Ishikawa (cell line): ENCODE data around the gene TGM5.

ENCODE experiments used
- CEBPB ChIP-seq: IDR thresholded peaks from 2 replicates; pipeline ENCODE4 v1.6.1; 2012
- CREB1 ChIP-seq: IDR thresholded peaks from 2 replicates; pipeline ENCODE4 v1.6.1; 2012; ENCODE audit warnings: low read depth
- EGR1 ChIP-seq: IDR thresholded peaks from 2 replicates; pipeline ENCODE4 v1.6.1; 2012
- EP300 ChIP-seq: IDR thresholded peaks from 2 replicates; pipeline ENCODE4 v1.6.1; 2012; ENCODE audit warnings: borderline replicate concordance
- FOXM1 ChIP-seq: IDR thresholded peaks from 2 replicates; pipeline ENCODE4 v1.6.1; 2012; ENCODE audit warnings: low read depth, borderline replicate concordance
- REST ChIP-seq: IDR thresholded peaks from 2 replicates; pipeline ENCODE4 v1.6.1; 2012; ENCODE audit warnings: low read depth, mild to moderate bottlenecking
- TAF1 ChIP-seq: IDR thresholded peaks from 2 replicates; pipeline ENCODE4 v1.6.1; 2012; ENCODE audit warnings: low read depth, mild to moderate bottlenecking
- TCF12 ChIP-seq: IDR thresholded peaks from 2 replicates; pipeline ENCODE4 v1.6.1; 2012; ENCODE audit warnings: low read depth
- TEAD4 ChIP-seq: IDR thresholded peaks from 2 replicates; pipeline ENCODE4 v1.6.1; 2012
- USF1 ChIP-seq: IDR thresholded peaks from 2 replicates; pipeline ENCODE4 v1.6.1; 2012
- YY1 ChIP-seq: IDR thresholded peaks from 2 replicates; pipeline ENCODE4 v1.6.1; 2012; ENCODE audit warnings: low read depth
- ZBTB7A ChIP-seq: IDR thresholded peaks from 2 replicates; pipeline ENCODE4 v1.6.1; 2012; ENCODE audit warnings: low read depth
- TF ChIP-seq, protein P1 (sequence below): IDR thresholded peaks from 2 replicates; pipeline ENCODE4 v1.6.1; 2012

TGM5 gene

DNA sequence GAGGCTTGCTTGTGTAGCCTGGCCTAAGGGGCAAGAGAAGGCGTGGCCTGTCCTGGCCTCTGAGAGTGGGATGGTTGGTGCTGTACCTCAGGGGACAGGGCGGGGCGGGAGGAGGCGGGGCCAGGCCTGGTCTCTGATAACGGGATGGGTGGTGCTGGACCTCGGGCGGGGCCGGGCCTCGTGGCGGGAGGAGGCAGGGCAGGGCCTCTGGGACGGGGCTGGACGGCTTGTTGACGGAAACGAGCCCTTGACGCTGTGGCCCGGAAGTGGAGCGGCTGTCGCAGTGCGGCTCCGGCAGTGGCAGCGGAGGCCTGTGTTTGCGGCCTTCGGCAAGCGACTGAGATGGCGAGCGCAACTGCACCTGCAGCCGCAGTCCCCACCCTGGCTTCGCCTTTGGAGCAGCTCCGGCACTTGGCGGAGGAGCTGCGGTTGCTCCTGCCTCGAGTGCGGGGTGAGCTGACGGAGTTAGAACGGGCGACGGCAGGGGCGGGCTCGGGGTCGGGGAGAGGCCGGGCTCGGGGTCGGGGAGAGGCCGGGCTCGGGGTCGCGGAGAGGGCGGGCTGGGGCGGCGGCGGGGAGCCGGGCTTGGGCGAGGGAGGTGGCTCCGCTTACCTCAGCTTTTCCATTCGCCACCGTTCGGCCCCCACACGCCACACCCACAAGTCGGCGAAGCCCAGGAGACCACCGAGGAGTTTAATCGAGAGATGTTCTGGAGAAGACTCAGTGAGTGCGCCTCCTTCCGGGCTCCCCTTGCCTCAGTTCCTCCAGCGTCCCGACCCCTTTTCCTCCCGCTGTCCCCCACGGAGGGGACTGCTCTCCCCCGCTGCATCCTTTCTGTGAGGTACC is 81.3 kb downstream of the TGM5 start, which contains the start of gene CCNDBP1:
TSS of gene CCNDBP1 (plus strand) at position 247 of the 846 bp plus-strand sequence. CDS start at position 343, 96 bp downstream.
- TF ChIP-seq TAF1: peak; percentile 74
- no peak for TF ChIP-seq FOXM1
- peak; percentile 53; the same call in 1 of the 2 replicates for TF ChIP-seq YY1
- 0 out of 2 replicates have a peak, but pooled peaks have one; percentile 40 for TF ChIP-seq USF1
- TF ChIP-seq, protein P1, sequence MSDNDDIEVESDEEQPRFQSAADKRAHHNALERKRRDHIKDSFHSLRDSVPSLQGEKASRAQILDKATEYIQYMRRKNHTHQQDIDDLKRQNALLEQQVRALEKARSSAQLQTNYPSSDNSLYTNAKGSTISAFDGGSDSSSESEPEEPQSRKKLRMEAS: peak; percentile 87
- no peak for TF ChIP-seq EGR1
- peak; percentile 19; the same call in 1 of the 2 replicates for TF ChIP-seq TCF12

GRCh38 chr15:43184407-43185124 is 82.2 kb downstream of the TGM5 start:
- TF ChIP-seq CREB1 (no peak), CEBPB (no peak), USF1 (no peak), ZBTB7A (no peak), TEAD4 (no peak), TAF1 (no peak), EGR1 (no peak), TCF12 (no peak), FOXM1 (no peak)

DNA sequence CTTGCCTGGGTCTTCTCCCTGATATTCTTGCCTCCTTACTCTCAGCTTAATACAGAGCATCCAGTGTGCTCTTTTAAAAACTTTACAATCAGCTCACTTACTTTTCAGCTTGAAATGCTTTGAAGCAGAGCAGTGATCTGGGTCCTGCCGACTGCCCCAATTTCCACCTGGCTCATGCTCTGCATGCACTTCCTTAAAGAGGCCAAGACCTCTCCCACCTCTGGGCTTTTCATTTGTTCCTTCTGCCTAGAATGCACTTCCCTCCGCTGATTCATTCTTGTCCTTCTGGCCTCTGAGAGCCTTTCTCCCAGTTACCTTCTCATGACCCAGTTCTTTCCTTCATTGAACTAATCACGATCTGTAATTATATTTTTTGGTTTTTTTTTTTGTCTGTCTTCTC is 83.5 kb downstream of the TGM5 start:
- no peak for TF ChIP-seq EGR1
- TF ChIP-seq, protein P1: no peak
- no peak for TF ChIP-seq REST
- no peak for TF ChIP-seq TCF12
- TF ChIP-seq EP300: no peak
